Stimulated activated CD4-positive, alpha-beta T cell treated with anti-CD3 and anti-CD28 coated beads, Interleukin-12 subunit alpha, Interleukin-12 subunit beta, amount 100 ng/mL, for 4 hours (primary cell): Measurements from ENCODE around the gene FHIT.
"Not testable (repeated sequence)": the region's sequence is repeated elsewhere in the genome, so short reads cannot be mapped to it uniquely, and the experiment has no call there.

Source experiments
- DNase-seq: peaks from one replicate; pipeline ENCODE4 v3.0.0-alpha.2; 2020

Gene FHIT

GRCh38 chr3:61108247-61109019 is 142.8 kb downstream of the FHIT start:
- no peak for DNase-seq

- DNase-seq = no peak
These were observed 156.6 kb downstream of the FHIT start for GRCh38 chr3:61094608-61095007.

GRCh38 chr3:61093364-61093763 is 157.9 kb downstream of the FHIT start:
- no peak for DNase-seq

- DNase-seq = no peak
These were observed 158.4 kb downstream of the FHIT start for GRCh38 chr3:61092870-61093269.

GRCh38 chr3:61090389-61091169 is 160.7 kb downstream of the FHIT start:
- no peak for DNase-seq

GRCh38 chr3:61087465-61087864 is 163.8 kb downstream of the FHIT start:
- DNase-seq = no peak

GRCh38 chr3:61081554-61081953 is 169.7 kb downstream of the FHIT start:
- no peak for DNase-seq

GRCh38 chr3:61080737-61081445 is 170.4 kb downstream of the FHIT start:
- no peak for DNase-seq

GRCh38 chr3:61078048-61078752 is 173.1 kb downstream of the FHIT start:
- DNase-seq = no peak

GRCh38 chr3:61077551-61077950 is 173.7 kb downstream of the FHIT start:
- DNase-seq = no peak

GRCh38 chr3:61074783-61075182 is 176.5 kb downstream of the FHIT start:
- no peak for DNase-seq

GRCh38 chr3:61073566-61074165 is 177.6 kb downstream of the FHIT start:
- no peak for DNase-seq

GRCh38 chr3:61068084-61068483 is 183.2 kb downstream of the FHIT start:
- no peak for DNase-seq

- no peak for DNase-seq
These were observed 184.5 kb downstream of the FHIT start for GRCh38 chr3:61066800-61067199.

GRCh38 chr3:61066222-61066621 is 185.0 kb downstream of the FHIT start:
- not testable (repeated sequence) for DNase-seq

- no peak for DNase-seq
These were observed 185.7 kb downstream of the FHIT start for GRCh38 chr3:61065451-61066011.

- DNase-seq = no peak
These were observed 190.0 kb downstream of the FHIT start for GRCh38 chr3:61061092-61061723.

GRCh38 chr3:61060411-61060861 is 190.8 kb downstream of the FHIT start:
- no peak for DNase-seq

- no peak for DNase-seq
These were observed 192.4 kb downstream of the FHIT start for GRCh38 chr3:61058836-61059235.

- DNase-seq = no peak
These were observed 193.8 kb downstream of the FHIT start for GRCh38 chr3:61057464-61057863.

GRCh38 chr3:61055447-61055846 is 195.8 kb downstream of the FHIT start:
- no peak for DNase-seq
